Hepatic stellate cell (primary cell): ENCODE data around the gene S100A5.
A peak's percentile ranks its signal among the peaks of the same experiment; 100 is the strongest.

ENCODE experiments used
- DNase-seq: peaks from one replicate; pipeline ENCODE4 v3.0.0; 2011; ENCODE audit warnings: low spot score

The S100A5 gene

GRCh38 chr1:153507926-153508583 lies 32.7 kb downstream of the S100A5 start:
- no peak for DNase-seq

DNA sequence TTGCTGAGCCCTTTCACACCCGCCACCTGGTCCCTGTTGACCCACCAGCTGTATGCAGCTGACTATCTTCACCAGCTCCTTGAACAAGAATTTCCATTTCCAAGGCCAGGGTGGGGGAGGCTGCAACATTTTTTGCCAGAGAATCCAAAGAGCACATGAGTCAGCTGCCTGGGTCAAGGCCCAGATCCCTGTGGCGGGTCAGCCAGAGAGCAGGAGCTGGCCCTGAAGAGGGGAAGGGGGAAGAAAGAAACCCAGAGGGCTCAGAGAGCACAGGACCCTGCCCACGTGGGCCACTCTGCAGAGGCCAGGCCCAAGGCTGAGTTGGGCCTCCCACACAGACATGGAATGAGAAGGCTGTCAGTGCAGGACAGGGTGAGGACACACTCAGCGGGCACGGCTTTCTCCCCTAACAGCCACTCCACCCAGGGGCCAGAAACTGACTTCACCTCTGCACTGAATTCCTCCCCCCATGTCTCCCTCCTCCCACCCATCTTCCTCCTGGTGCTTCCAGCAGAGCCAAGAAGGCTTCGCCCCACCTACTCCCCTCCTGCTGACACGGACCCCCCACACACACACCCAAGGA lies 33.8 kb downstream of the S100A5 start:
- peak; percentile 88 for DNase-seq

DNA sequence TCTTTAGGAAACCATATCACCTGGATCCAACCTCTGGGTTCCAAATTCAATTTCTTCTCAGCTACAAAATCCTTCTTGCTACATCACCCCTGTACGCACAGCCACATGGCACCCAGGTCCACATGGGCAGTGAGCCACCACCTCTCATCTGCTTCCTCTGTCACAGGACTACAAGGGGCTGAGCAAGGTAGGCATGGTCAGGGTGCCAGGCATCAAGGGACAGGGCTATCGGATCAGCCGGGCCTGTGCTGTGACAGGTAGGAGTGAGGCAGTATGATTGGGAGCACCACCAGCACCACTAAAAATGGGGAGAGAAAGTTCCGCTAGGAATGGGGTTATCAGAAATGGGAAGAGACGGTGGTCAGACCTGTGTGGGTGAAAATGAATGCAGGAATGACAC lies 34.3 kb downstream of the S100A5 start:
- DNase-seq, result no peak

DNA sequence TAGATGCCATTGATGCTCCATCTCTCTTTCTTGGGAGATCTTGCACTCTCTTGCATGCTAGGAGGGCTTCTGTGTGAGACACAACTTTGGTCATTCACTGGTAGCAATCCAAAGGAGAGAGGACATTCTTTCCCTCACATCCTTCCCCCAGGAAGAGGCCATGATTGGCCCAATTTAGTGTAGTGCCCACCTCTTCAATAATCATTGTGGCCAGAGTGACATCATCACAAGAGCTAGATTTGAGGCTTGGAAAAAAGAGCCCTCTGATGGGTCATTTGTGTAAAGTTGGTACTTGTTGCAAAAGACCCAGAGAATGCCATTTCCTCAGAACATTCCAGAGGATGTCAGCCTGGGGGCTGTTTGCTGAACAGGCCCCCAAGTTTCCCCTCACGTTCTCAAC lies 35.2 kb downstream of the S100A5 start:
- no peak for DNase-seq

DNA sequence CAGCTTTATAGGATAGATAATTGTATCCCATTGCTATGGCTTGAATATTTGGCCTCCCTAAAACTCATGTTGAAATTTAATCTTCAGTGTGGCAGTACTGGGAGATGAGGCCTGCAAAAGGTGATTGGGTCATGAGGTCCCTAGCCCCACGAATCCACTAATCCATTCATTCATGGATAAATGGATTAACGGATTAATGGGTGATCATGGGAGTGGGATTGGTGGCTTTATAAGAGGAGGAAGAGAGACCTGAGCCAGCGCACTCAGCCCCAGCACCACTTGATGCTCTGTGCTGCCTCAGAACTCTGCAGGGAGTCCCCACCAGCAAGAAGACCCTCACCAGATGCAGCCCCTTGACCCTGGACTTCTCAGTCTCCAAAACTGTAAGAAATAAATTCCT lies 37.0 kb downstream of the S100A5 start:
- DNase-seq, result no peak

- no peak for DNase-seq
Observed at GRCh38 chr1:153498746-153499145, 42.0 kb downstream of the S100A5 start.

- no peak for DNase-seq
Observed at GRCh38 chr1:153495536-153495935, 45.2 kb downstream of the S100A5 start.

GRCh38 chr1:153494976-153495535 lies 45.7 kb downstream of the S100A5 start:
- DNase-seq, result peak; percentile 44

- no peak for DNase-seq
Observed at GRCh38 chr1:153493343-153493960, 47.3 kb downstream of the S100A5 start.

DNA sequence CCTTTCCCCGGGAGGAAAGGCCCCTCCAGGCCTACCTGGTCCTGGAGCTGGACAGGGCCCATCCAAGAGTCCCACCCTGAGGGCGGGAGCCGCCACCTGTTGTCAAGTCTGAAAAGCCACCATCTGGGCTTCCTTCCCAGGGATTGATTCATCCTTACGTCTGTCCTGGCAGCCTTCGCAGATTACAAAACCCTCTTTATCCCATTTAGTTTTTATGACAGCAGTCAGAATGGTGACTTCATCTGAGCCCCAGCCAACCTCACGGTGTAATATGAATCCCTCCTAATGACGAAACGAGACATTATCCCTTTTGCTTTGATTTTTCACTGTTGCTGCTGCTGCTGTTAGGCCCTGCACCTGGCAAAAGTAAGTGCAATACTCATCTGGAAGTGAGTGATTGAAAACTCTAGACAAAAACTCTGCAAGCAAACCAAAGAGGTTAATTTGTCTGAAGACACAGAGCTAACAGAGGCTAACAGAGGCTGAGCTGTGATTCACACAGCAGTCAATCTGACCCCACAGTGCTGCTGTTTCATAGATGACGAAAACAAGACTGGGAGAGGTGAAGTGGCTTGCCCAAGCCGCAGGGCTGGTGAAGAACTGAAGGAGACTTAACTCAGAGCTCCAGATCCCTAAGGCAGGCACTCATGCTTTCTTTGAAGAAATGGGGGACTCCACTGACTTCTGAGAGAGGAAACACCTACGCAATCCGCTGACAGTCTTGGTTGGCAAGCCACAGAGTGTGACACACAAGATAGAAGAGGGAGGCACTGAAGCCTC lies 50.3 kb downstream of the S100A5 start:
- DNase-seq, result peak; percentile 28

DNA sequence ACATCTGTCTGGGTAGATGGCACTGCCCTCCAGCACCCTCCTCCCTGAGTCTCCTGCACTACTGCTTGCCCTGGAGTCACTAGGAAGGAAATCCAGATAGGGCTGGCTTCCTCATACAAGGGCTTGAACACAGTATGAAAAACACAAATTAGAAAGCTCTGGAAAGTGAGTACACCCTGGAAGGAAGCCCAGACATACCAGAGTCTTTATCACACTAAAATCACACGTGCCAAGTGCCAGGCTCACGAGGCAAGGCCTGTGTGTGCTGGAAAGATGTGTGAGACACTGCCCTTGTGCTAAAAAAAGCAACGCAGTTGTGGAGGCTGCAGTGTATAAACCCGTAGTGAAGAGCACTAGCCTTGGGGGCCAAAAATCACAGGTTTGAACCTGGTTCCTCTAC lies 52.0 kb downstream of the S100A5 start:
- DNase-seq, result no peak

GRCh38 chr1:153487707-153488106 lies 53.0 kb downstream of the S100A5 start:
- no peak for DNase-seq
